ENCODE data around the gene PCDHGC4.
A peak's percentile ranks its signal among the peaks of the same experiment; 100 is the strongest.

The PCDHGC4 gene

DNA sequence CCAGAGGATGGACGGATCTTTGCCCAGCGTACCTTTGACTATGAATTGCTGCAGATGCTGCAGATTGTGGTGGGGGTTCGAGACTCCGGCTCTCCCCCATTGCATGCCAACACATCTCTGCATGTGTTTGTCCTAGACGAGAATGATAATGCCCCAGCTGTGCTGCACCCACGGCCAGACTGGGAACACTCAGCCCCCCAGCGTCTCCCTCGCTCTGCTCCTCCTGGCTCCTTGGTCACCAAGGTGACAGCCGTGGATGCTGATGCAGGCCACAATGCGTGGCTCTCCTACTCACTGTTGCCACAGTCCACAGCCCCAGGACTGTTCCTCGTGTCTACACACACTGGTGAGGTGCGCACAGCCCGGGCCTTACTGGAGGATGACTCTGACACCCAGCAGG lies 5.9 kb downstream of the PCDHGC4 start:
- Histone ChIP-seq H3K9ac (ENCODE audit: low read length) (no peak overlapping the region), H3K27ac (ENCODE audit: low read depth, low read length) (no peak overlapping the region), H3K27me3 (ENCODE audit: control insufficient read depth, insufficient read depth, low read length) (peaks cover 75% of the 10 kb centered on the region), H3K9me3 (ENCODE audit: control insufficient read depth, insufficient read depth, low read depth, low read length) (no peaks in the 10 kb centered on the region), H3K4me3 (ENCODE audit: low read depth, low read length) (0 out of 2 replicates have a peak overlapping the region, but pooled peaks have one; percentile 61), H3K4me1 (ENCODE audit: control insufficient read depth, insufficient read depth, low read length) (peaks cover 56% of the 10 kb centered on the region), H3K36me3 (ENCODE audit: control insufficient read depth, insufficient read depth, low read length) (no peaks in the 10 kb centered on the region; the same call in 1 of the 2 replicates)

DNA sequence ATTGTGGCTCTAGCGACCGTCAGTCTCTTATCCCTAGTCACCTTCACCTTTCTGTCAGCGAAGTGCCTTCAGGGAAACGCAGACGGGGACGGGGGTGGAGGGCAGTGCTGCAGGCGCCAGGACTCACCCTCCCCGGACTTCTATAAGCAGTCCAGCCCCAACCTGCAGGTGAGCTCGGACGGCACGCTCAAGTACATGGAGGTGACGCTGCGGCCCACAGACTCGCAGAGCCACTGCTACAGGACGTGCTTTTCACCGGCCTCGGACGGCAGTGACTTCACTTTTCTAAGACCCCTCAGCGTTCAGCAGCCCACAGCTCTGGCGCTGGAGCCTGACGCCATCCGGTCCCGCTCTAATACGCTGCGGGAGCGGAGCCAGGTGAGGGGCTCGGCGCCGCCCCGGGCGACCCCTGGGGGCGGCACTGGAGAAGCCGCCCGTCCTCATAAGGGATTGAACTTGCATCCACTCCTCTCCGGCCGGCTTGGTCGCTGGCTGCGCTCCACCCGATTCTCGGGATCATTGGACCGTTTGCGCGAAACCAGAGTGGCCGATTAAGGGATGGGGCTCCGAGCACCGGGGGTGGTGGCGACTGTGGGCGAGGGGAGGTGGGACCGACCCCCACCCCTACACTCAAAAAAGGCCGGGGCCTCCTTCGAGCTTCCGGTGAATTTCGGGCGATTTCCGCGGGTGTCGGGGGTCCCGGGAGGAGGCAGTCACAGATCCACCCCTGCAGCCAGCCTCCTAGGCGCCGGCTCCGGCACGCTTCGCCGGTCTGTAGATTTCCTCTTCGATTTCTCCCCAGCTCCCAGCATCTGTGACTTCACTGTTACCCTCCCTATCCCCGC lies 6.7 kb downstream of the PCDHGC4 start:
- Histone ChIP-seq H3K4me1 (ENCODE audit: control insufficient read depth, insufficient read depth, low read length) (peaks cover 58% of the 10 kb centered on the region), H3K27me3 (ENCODE audit: control insufficient read depth, insufficient read depth, low read length) (peaks cover 68% of the 10 kb centered on the region), H3K9ac (ENCODE audit: low read length) (no peak overlapping the region), H3K4me3 (ENCODE audit: low read depth, low read length) (peak overlapping the region; percentile 61), H3K9me3 (ENCODE audit: control insufficient read depth, insufficient read depth, low read depth, low read length) (no peaks in the 10 kb centered on the region), H3K36me3 (ENCODE audit: control insufficient read depth, insufficient read depth, low read length) (no peaks in the 10 kb centered on the region; the same call in 1 of the 2 replicates), H3K27ac (ENCODE audit: low read depth, low read length) (no peak overlapping the region)

DNA sequence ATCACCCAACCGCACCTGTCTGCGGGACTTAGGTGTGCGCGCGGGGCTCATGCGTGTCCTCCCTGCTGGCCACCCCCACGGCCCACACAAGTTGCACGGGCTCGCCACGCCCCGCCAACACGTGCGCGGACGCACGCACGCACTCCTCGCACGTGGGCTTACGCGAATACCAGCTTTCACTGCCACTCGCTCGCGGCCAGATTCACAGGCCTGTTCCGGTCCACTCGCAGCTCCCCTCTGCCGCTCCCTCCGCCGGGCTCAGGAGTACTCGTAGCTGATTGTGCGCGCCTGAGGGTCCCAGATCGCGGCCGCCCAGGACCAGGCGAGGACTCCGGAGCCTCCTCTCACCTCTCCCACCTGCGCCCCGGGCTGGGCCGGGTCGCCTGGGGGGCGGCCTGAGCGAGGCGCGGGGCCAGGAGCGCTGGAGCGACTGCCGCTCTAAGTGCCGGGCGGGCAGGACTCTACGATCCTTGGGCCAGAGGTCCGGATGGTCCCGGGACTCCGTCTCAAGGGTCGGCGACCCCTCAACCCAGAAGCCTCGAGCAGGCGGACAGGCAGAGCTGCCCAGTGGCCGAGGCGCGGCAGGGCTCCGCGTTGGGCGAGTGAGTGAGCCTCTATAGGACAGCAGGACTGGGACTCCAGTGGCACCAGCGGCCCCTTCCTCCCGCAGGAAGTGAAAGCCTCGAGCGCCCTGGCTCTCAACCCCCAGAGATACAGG lies 7.5 kb downstream of the PCDHGC4 start:
- Histone ChIP-seq H3K4me1 (ENCODE audit: control insufficient read depth, insufficient read depth, low read length) (peaks cover 58% of the 10 kb centered on the region), H3K27me3 (ENCODE audit: control insufficient read depth, insufficient read depth, low read length) (peaks cover 60% of the 10 kb centered on the region), H3K36me3 (ENCODE audit: control insufficient read depth, insufficient read depth, low read length) (no peaks in the 10 kb centered on the region; the same call in 1 of the 2 replicates), H3K9me3 (ENCODE audit: control insufficient read depth, insufficient read depth, low read depth, low read length) (no peaks in the 10 kb centered on the region), H3K9ac (ENCODE audit: low read length) (peak overlapping the region; percentile 20), H3K27ac (ENCODE audit: low read depth, low read length) (no peak overlapping the region), H3K4me3 (ENCODE audit: low read depth, low read length) (peak overlapping the region; percentile 61)

DNA sequence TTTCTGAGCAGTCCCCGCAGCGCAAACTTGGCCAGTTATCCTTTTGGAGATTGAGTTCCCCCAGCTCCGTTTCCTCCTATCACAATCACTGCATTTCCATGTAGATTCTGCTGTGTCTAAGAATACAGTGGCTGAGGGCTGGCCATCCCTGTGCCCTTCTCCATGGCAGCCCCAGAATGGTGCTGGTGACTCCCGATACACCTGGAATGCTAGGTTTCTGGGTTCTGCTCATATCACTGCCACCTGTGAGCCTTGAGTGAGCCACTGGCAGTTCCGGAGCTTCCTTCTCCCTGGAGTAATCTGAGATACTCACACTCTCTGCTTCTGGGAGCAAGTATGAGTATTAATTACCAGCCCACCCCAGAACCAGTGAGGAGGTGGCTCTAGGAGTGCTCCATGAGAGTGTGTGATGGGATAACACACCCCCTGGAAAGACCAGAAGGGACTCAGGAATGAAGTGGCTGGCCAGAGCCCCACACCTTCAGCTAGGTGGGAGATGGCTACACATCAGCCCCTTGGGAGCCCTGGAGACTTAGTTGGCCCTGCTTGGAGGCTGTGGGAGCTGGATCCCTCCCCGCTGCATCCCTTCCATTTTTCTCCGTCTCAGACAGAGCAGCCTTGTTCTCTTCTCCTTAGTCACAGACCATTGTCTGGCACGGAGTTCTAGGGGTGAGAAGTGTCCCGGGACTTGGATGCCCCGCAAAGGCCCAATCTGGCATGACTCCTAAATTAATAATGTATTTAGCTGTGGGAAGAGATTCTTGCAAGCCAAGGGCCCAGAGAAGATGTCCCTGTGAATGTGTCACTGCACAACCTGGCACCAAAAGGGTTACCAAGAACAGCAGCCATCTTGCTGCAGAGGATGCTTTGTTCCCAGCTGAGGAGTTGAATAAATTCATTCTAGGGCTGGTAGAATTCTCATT lies 8.9 kb downstream of the PCDHGC4 start:
- peak overlapping the region; percentile 60; the same call in 1 of the 2 replicates for H3K4me3 ChIP-seq (ENCODE audit: low read depth, low read length)
- H3K27ac ChIP-seq (ENCODE audit: low read depth, low read length): peak overlapping the region; percentile 66; the same call in 1 of the 2 replicates
- peaks cover 57% of the 10 kb centered on the region for H3K27me3 ChIP-seq (ENCODE audit: control insufficient read depth, insufficient read depth, low read length)
- H3K36me3 ChIP-seq (ENCODE audit: control insufficient read depth, insufficient read depth, low read length): no peaks in the 10 kb centered on the region; the same call in 1 of the 2 replicates
- H3K9ac ChIP-seq (ENCODE audit: low read length): peak overlapping the region; percentile 84
- no peaks in the 10 kb centered on the region for H3K9me3 ChIP-seq (ENCODE audit: control insufficient read depth, insufficient read depth, low read depth, low read length)
- peaks cover 50% of the 10 kb centered on the region for H3K4me1 ChIP-seq (ENCODE audit: control insufficient read depth, insufficient read depth, low read length)

DNA sequence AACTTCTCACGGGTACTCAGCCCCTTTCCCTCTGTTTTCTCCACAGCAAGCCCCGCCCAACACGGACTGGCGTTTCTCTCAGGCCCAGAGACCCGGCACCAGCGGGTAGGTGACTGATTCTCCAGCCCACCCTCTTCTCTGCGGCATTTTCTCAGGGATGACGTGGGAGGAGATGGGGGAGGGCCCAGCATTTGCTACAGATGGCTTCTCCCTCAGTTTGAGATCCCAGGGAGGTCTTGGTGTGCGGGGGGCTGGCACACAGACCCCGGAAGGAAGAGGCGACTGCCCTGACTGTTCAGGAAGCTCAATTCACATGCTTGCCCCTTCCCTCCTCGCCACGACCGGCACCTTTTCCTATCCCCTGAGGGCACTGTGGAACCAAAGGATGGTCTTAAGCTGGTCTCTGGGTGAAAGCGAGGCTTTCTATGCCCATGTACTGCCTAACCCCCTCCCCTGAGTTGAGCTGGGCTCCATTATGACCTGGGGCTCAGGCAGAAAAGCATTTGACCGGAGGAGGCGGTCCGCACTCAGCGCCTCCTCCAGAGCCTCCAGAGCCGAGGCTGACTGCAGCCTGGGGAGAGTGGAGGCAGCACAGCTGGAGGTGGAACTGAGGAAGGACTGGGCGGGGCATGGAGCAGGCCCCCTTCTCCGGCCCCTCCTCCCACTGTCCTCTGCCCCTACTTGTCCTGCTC lies 10.1 kb downstream of the PCDHGC4 start:
- H3K4me1 ChIP-seq (ENCODE audit: control insufficient read depth, insufficient read depth, low read length): peaks cover 46% of the 10 kb centered on the region
- peak overlapping the region; percentile 66; the same call in 1 of the 2 replicates for H3K27ac ChIP-seq (ENCODE audit: low read depth, low read length)
- H3K4me3 ChIP-seq (ENCODE audit: low read depth, low read length): peak overlapping the region; percentile 60
- H3K9ac ChIP-seq (ENCODE audit: low read length): peak overlapping the region; percentile 84
- H3K36me3 ChIP-seq (ENCODE audit: control insufficient read depth, insufficient read depth, low read length): no peaks in the 10 kb centered on the region; the same call in 1 of the 2 replicates
- no peaks in the 10 kb centered on the region for H3K9me3 ChIP-seq (ENCODE audit: control insufficient read depth, insufficient read depth, low read depth, low read length)
- H3K27me3 ChIP-seq (ENCODE audit: control insufficient read depth, insufficient read depth, low read length): peaks cover 47% of the 10 kb centered on the region

DNA sequence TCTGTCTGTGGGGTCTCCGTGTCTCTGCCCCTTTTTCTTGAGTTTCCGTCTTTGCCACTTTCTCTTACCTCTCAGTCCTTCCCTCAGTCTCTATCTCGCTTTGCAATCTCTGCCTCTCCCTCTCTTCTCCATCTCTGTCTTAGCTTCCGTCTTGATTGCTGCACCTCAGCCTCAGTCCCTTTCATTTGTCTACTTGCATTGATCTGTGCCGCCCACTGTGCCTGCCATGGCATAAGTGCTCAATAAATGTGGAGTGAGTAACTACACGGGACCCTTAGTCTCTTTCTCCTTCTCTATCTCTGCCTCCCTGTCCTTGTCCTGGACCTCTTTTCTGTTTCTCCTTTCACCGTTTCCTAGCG lies 10.6 kb downstream of the PCDHGC4 start:
- peaks cover 42% of the 10 kb centered on the region for H3K27me3 ChIP-seq (ENCODE audit: control insufficient read depth, insufficient read depth, low read length)
- peak overlapping the region; percentile 84 for H3K9ac ChIP-seq (ENCODE audit: low read length)
- H3K9me3 ChIP-seq (ENCODE audit: control insufficient read depth, insufficient read depth, low read depth, low read length): no peaks in the 10 kb centered on the region
- no peaks in the 10 kb centered on the region for H3K36me3 ChIP-seq (ENCODE audit: control insufficient read depth, insufficient read depth, low read length)
- H3K4me3 ChIP-seq (ENCODE audit: low read depth, low read length): peak overlapping the region; percentile 60
- peaks cover 46% of the 10 kb centered on the region for H3K4me1 ChIP-seq (ENCODE audit: control insufficient read depth, insufficient read depth, low read length)
- peak overlapping the region; percentile 66; the same call in 1 of the 2 replicates for H3K27ac ChIP-seq (ENCODE audit: low read depth, low read length)

GRCh38 chr5:141496038-141496437 lies 11.2 kb downstream of the PCDHGC4 start:
- peak overlapping the region; percentile 84 for H3K9ac ChIP-seq (ENCODE audit: low read length)
- peak overlapping the region; percentile 66; the same call in 1 of the 2 replicates for H3K27ac ChIP-seq (ENCODE audit: low read depth, low read length)
- no peaks in the 10 kb centered on the region for H3K36me3 ChIP-seq (ENCODE audit: control insufficient read depth, insufficient read depth, low read length)
- H3K27me3 ChIP-seq (ENCODE audit: control insufficient read depth, insufficient read depth, low read length): peaks cover 36% of the 10 kb centered on the region
- peak overlapping the region; percentile 60; the same call in 1 of the 2 replicates for H3K4me3 ChIP-seq (ENCODE audit: low read depth, low read length)
- peaks cover 43% of the 10 kb centered on the region for H3K4me1 ChIP-seq (ENCODE audit: control insufficient read depth, insufficient read depth, low read length)
- no peaks in the 10 kb centered on the region for H3K9me3 ChIP-seq (ENCODE audit: control insufficient read depth, insufficient read depth, low read depth, low read length)

GRCh38 chr5:141501761-141502160 lies 16.9 kb downstream of the PCDHGC4 start:
- Histone ChIP-seq H3K27me3 (ENCODE audit: control insufficient read depth, insufficient read depth, low read length) (no peaks in the 10 kb centered on the region), H3K9ac (ENCODE audit: low read length) (no peak overlapping the region), H3K36me3 (ENCODE audit: control insufficient read depth, insufficient read depth, low read length) (peaks cover 10% of the 10 kb centered on the region; the same call in 1 of the 2 replicates), H3K9me3 (ENCODE audit: control insufficient read depth, insufficient read depth, low read depth, low read length) (no peaks in the 10 kb centered on the region), H3K27ac (ENCODE audit: low read depth, low read length) (no peak overlapping the region), H3K4me3 (ENCODE audit: low read depth, low read length) (no peak overlapping the region), H3K4me1 (ENCODE audit: control insufficient read depth, insufficient read depth, low read length) (peaks cover under 1% of the 10 kb centered on the region; the same call in 1 of the 2 replicates)

DNA sequence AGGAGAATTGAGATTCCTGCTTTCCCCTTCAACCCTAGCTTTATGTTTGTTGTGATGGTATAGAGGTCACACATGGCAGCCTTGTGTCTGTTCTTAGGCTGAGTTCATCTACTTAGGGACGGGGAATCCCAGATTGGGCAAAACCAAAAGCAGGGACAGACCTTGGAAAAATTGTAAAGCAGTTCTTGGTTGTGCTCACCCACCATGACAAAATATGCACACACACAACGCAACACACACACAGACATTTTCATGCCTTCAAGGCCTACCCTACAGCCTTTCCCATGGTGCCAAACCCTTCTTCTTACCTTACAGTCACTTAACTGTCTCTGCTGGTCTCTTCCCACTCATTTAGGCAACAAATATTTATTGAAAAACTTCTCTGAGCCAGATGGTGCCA lies 18.9 kb downstream of the PCDHGC4 start:
- H3K36me3 ChIP-seq (ENCODE audit: control insufficient read depth, insufficient read depth, low read length): peaks cover 10% of the 10 kb centered on the region; the same call in 1 of the 2 replicates
- no peaks in the 10 kb centered on the region for H3K9me3 ChIP-seq (ENCODE audit: control insufficient read depth, insufficient read depth, low read depth, low read length)
- no peak overlapping the region for H3K27ac ChIP-seq (ENCODE audit: low read depth, low read length)
- H3K4me3 ChIP-seq (ENCODE audit: low read depth, low read length): no peak overlapping the region
- H3K4me1 ChIP-seq (ENCODE audit: control insufficient read depth, insufficient read depth, low read length): peaks cover 19% of the 10 kb centered on the region
- no peak overlapping the region for H3K9ac ChIP-seq (ENCODE audit: low read length)
- H3K27me3 ChIP-seq (ENCODE audit: control insufficient read depth, insufficient read depth, low read length): no peaks in the 10 kb centered on the region

GRCh38 chr5:141504216-141504615 lies 19.4 kb downstream of the PCDHGC4 start:
- Histone ChIP-seq H3K9ac (ENCODE audit: low read length) (no peak overlapping the region), H3K4me3 (ENCODE audit: low read depth, low read length) (no peak overlapping the region), H3K27me3 (ENCODE audit: control insufficient read depth, insufficient read depth, low read length) (no peaks in the 10 kb centered on the region), H3K9me3 (ENCODE audit: control insufficient read depth, insufficient read depth, low read depth, low read length) (no peaks in the 10 kb centered on the region), H3K4me1 (ENCODE audit: control insufficient read depth, insufficient read depth, low read length) (peaks cover 21% of the 10 kb centered on the region), H3K36me3 (ENCODE audit: control insufficient read depth, insufficient read depth, low read length) (peaks cover 10% of the 10 kb centered on the region; the same call in 1 of the 2 replicates), H3K27ac (ENCODE audit: low read depth, low read length) (no peak overlapping the region)
